B cell (primary cell): ENCODE data around the gene SLC2A13. TPM values are rescaled to one million over a fixed set of nuclear protein-coding genes. Genes with fewer than 3 reads are reported as not detected.

Experiments
- ATAC-seq: fragments of 200-7000 bp; cut with Tn5 transposase; one replicate; pipeline ENCODE4 v1.10.0; 2021; ENCODE audit warnings: low read depth, mild to moderate bottlenecking, moderate number of reproducible peaks, moderate library complexity
- CTCF ChIA-PET: fragments of 350-600 bp; sonication (Branson Sonifier 250); formaldehyde crosslinking; loops from one replicate; lab custom pipeline; 2021; ENCODE audit warnings: antibody characterized with exemption, inconsistent platforms; lab: Charles Lee
- POLR2A ChIA-PET: fragments of 350-600 bp; sonication (Branson Sonifier 250); formaldehyde crosslinking; loops from one replicate; lab custom pipeline; 2021; ENCODE audit warnings: antibody characterized with exemption; lab: Charles Lee
- DNase-seq: peaks from one replicate; pipeline ENCODE4 v3.0.0; 2013
- H2AFZ ChIP-seq: 2 replicates; pipeline ENCODE4 v1.6.1; 2012; ENCODE audit warnings: mild to moderate bottlenecking, low read depth, low read length; ENCODE audit not compliant: insufficient read depth, poor library complexity, severe bottlenecking
- H3K27ac ChIP-seq, 2 donors: 1 replicate in 1 of 2; 2 replicates in 1 of 2; pipeline ENCODE4 v1.5.1; 2012 to 2013; ENCODE audit warnings: low read length in 2 of 2, mild to moderate bottlenecking in 2 of 2, moderate library complexity in 1 of 2
- H3K27me3 ChIP-seq, 4 experiments: fragments of 200-600 bp in 1 of 4; sonication (generic) in 1 of 4; replicated peaks in 1 of 4; 1 replicate in 2 of 4; 2 replicates in 2 of 4; pipeline versions ENCODE4 v1.6.1 to v1.7.0; 2013 to 2016; ENCODE audit warnings: low read length in 3 of 4, mild to moderate bottlenecking in 2 of 4, mixed read lengths in 1 of 4, moderate library complexity in 1 of 4; ENCODE audit not compliant: insufficient read depth in 4 of 4, control insufficient read depth in 3 of 4; ENCODE audit errors: control extremely low read depth in 1 of 4
- H3K36me3 ChIP-seq, 2 experiments: replicated peaks in 1 of 2; 1 replicate in 1 of 2; 2 replicates in 1 of 2; pipeline versions ENCODE4 v1.6.1 to v1.7.1; 2013; ENCODE audit warnings: low read length in 1 of 2; ENCODE audit not compliant: insufficient read depth in 2 of 2, control insufficient read depth in 1 of 2; ENCODE audit errors: control extremely low read depth in 1 of 2, extremely low read depth in 1 of 2
- H3K4me1 ChIP-seq, 2 donors: fragments of 200-600 bp in 1 of 2; sonication (generic) in 1 of 2; 1 replicate in 1 of 2; 2 replicates in 1 of 2; pipeline versions ENCODE4 v1.5.1 to v1.6.1; 2013 to 2017; ENCODE audit warnings: low read length in 2 of 2; ENCODE audit not compliant: control insufficient read depth in 2 of 2, insufficient read depth in 2 of 2
- H3K4me2 ChIP-seq: replicated peaks from 2 replicates; pipeline ENCODE3; 2012; ENCODE audit warnings: mild to moderate bottlenecking, low read depth, low read length; ENCODE audit not compliant: poor library complexity, severe bottlenecking
- H3K4me3 ChIP-seq, 5 experiments: fragments of 200-600 bp in 1 of 5; sonication (generic) in 1 of 5; 1 replicate in 3 of 5; 2 replicates in 2 of 5; pipeline versions ENCODE4 v1.5.1 to v1.7.0; 2011 to 2016; ENCODE audit warnings: low read length in 4 of 5, mild to moderate bottlenecking in 4 of 5, low read depth in 2 of 5, control low read depth in 1 of 5, moderate library complexity in 1 of 5; ENCODE audit not compliant: insufficient read depth in 1 of 5; ENCODE audit errors: control extremely low read depth in 1 of 5, extremely low read depth in 1 of 5
- H3K79me2 ChIP-seq: fragments of 200-600 bp; sonication (generic); one replicate; pipeline ENCODE4 v1.6.0; 2016; ENCODE audit warnings: low read length; ENCODE audit not compliant: control insufficient read depth, insufficient read depth
- H3K9ac ChIP-seq: fragments of 200-600 bp; sonication (generic); 2 replicates; pipeline ENCODE4 v1.6.1; 2017; ENCODE audit warnings: mild to moderate bottlenecking, low read length, moderate library complexity
- H3K9me3 ChIP-seq, 3 donors: one replicate each; pipeline versions ENCODE4 v1.6.1 to v1.7.1; 2013; ENCODE audit warnings: low read length in 2 of 3; ENCODE audit not compliant: control insufficient read depth in 2 of 3, insufficient read depth in 1 of 3; ENCODE audit errors: control extremely low read depth in 1 of 3
- H4K20me1 ChIP-seq: 2 replicates; pipeline ENCODE4 v1.6.0; 2012; ENCODE audit warnings: mild to moderate bottlenecking, low read length; ENCODE audit not compliant: insufficient read depth, control insufficient read depth, poor library complexity, severe bottlenecking
- H3K27ac Mint-ChIP-seq: one replicate; pipeline ENCODE4 v1.8.0; 2021; ENCODE audit warnings: mixed read lengths
- H3K27me3 Mint-ChIP-seq: one replicate; pipeline ENCODE4 v1.8.0; 2021; ENCODE audit warnings: mixed read lengths
- H3K4me1 Mint-ChIP-seq: one replicate; pipeline ENCODE4 v1.8.0; 2021; ENCODE audit warnings: mixed read lengths
- H3K4me3 Mint-ChIP-seq: one replicate; pipeline ENCODE4 v1.8.0; 2021; ENCODE audit warnings: mixed read lengths
- H3K9me3 Mint-ChIP-seq: one replicate; pipeline ENCODE4 v1.8.0; 2022; ENCODE audit warnings: mixed read lengths; ENCODE audit not compliant: insufficient read depth
- CTCF ChIP-seq: fragments of 200-600 bp; IDR thresholded peaks from one replicate; pipeline ENCODE4 v1.8.0; 2022; ENCODE audit warnings: antibody characterized with exemption, mild to moderate bottlenecking
- EZH2 ChIP-seq: IDR thresholded peaks from 2 replicates; pipeline ENCODE4 v1.6.1; 2012; ENCODE audit warnings: borderline replicate concordance, low read depth, mild to moderate bottlenecking, moderate library complexity, low read length; ENCODE audit not compliant: insufficient read depth, poor library complexity, severe bottlenecking
- WGBS: methylation state at CpG from one replicate; pipeline ENCODE4 v1.1.5; 2013; ENCODE audit warnings: missing lambda C conversion rate; ENCODE audit not compliant: insufficient coverage; 5-methylcytosine and 5-hydroxymethylcytosine counted together
- intact Hi-C: fragments of 100-400 bp; cut with micrococcal nuclease; formaldehyde crosslinking; loops from one replicate; pipeline ENCODE4 v1.10.0; 2022
- polyA plus RNA-seq: library from polyadenylated mRNA; depleted of rRNA; stranded (reverse); fragments of >200 nt; gene quantifications from 2 replicates; pipeline ENCODE4 v1.2.3, GENCODE V29; 2012
- total RNA-seq, 2 donors: library from RNA; stranded (reverse); fragments of 120-200 nt in 1 of 2; gene quantifications; 1 replicate in 1 of 2; 2 replicates in 1 of 2; pipeline versions ENCODE4 v1.2.3 to v1.2.4, GENCODE V29; 2013 to 2022

SLC2A13 gene
- total and polyA plus RNA-seq, 2 donors (not counting 1 experiment from before 2014, with no cell fraction given), result 2.1 to 8.6 TPM

GRCh38 chr12:40013292-40013691, 92.6 kb downstream of the SLC2A13 start:
- Histone ChIP-seq H3K79me2 (no peaks in the 10 kb centered on the region), H3K4me2 (no peak overlapping the region), H2AFZ (no peak overlapping the region), H4K20me1 (no peaks in the 10 kb centered on the region), H3K27ac (no peak overlapping the region), H3K4me1 (peaks cover 5 to 6% of the 10 kb centered on the region in 2 donors), H3K9me3 (no peaks in the 10 kb centered on the region), H3K36me3 (no peaks in the 10 kb centered on the region), H3K9ac (no peak overlapping the region), H3K27me3 (no peaks in the 10 kb centered on the region), H3K4me3 (no peak overlapping the region)
- intact Hi-C loops, result loop anchor here (10.0 kb wide), 1 partner anchor 1688 kb away; no protein-coding TSS in a partner anchor
- TF ChIP-seq CTCF (no peak), EZH2 (no peak)
- ChIA-PET POLR2A (no interaction called here), CTCF (interaction anchor here (0.7 to 3.3 kb wide), 6 partner anchors 9 to 311 kb away, joined by 3 to 19 read pairs (median 5); no protein-coding TSS in a partner anchor)
- Mint-ChIP-seq H3K4me1 (peaks cover 17% of the 10 kb centered on the region), H3K4me3 (no peak overlapping the region), H3K27me3 (no peaks in the 10 kb centered on the region), H3K9me3 (no peaks in the 10 kb centered on the region), H3K27ac (no peak overlapping the region)
- ATAC-seq (no peak), DNase-seq (no peak)
- whole genome bisulfite sequencing, result 80% methylated on average over 1 of the region's 1 CpG

GRCh38 chr12:40012711-40013110, 93.2 kb downstream of the SLC2A13 start:
- Mint-ChIP-seq H3K4me1 (peaks cover 17% of the 10 kb centered on the region), H3K27me3 (no peaks in the 10 kb centered on the region), H3K4me3 (no peak overlapping the region), H3K9me3 (no peaks in the 10 kb centered on the region), H3K27ac (no peak overlapping the region)
- Histone ChIP-seq H3K9ac (no peak overlapping the region), H3K27me3 (no peaks in the 10 kb centered on the region), H4K20me1 (no peaks in the 10 kb centered on the region), H3K36me3 (no peaks in the 10 kb centered on the region), H2AFZ (peak overlapping the region; percentile 26), H3K79me2 (no peaks in the 10 kb centered on the region), H3K27ac (no peak overlapping the region), H3K4me2 (no peak overlapping the region), H3K9me3 (no peaks in the 10 kb centered on the region), H3K4me3 (no peak overlapping the region), H3K4me1 (peaks cover 5 to 6% of the 10 kb centered on the region in 2 donors)
- TF ChIP-seq CTCF (no peak), EZH2 (no peak)
- no peak for DNase-seq
- no peak for ATAC-seq
- no CpG with 5 or more reads among the region's 3 CpGs for WGBS
- ChIA-PET POLR2A (no interaction called here), CTCF (interaction anchor here (0.7 to 3.9 kb wide), 8 partner anchors 8 to 312 kb away, joined by 3 to 45 read pairs (median 5); no protein-coding TSS in a partner anchor)
- intact Hi-C loops, result loop anchor here (10.0 kb wide), 1 partner anchor 1688 kb away; no protein-coding TSS in a partner anchor
